HG02759 (cell line): Measurements from ENCODE around the gene OR6C65.
"Not testable (repeated sequence)": the region's sequence is repeated elsewhere in the genome, so short reads cannot be mapped to it uniquely, and the experiment has no call there.

ENCODE experiments used
- ATAC-seq: cut with Tn5 transposase; IDR thresholded peaks from one replicate; pipeline ENCODE4 v1.9.1; 2021; ENCODE audit warnings: mild to moderate bottlenecking, moderate library complexity; ENCODE audit not compliant: unreplicated experiment

Gene OR6C65

GRCh38 chr12:55400229-55400628 is at the start of gene OR6C65:
Gene OR6C65, plus strand, starts transcription at chr12:55400529. Its CDS starts 0 bp downstream, at chr12:55400529.
- ATAC-seq: no peak

DNA sequence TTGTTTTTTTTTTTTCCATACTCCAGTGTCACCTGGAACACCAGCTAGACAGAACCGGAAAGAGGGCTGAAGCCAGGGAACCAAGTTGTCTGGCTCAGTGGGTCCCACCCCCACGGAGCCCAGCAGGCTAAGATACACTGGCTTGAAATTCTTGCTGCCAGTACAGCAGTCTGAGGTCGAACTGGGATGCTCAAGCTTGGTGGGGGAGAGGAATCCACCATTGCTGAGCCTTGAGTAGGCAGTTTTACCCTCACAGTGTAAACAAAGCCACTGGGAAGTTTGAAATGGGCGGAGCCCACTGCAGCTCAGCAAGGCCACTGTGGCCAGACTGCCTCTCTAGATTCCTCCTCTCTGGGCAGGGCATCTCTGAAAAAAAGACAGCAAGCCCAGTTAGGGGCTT is 45.0 kb upstream of the OR6C65 start:
- not testable (repeated sequence) for ATAC-seq

- ATAC-seq: no peak
These were observed 37.7 kb upstream of the OR6C65 start, which contains the start of gene OR6C75 for GRCh38 chr12:55362675-55363074. Gene OR6C75, plus strand, starts transcription at chr12:55362975. Its CDS starts 2,136 bp downstream, at chr12:55365111.

- ATAC-seq: no peak
These were observed 35.2 kb upstream of the OR6C65 start for GRCh38 chr12:55365086-55365485.

DNA sequence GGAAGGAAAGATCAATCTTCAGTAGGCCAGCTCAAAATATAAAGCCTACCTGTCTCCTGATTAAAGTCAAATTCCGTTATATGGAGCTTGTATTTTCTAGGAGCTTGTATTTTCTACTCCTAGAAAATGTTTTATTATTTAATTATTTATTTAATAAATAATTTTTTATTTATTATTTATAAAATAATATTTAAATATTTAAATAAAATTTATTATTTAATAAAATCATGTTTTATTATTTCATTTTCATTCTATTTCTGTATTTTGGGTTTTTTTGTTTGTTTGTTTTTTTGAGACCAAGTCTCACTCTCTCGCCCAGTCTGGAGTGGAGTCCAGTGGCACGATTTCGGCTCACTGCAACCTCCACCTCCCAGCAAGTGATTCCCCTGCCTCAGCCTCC is 27.8 kb upstream of the OR6C65 start:
- ATAC-seq: no peak

- no peak for ATAC-seq
These were observed 14.4 kb upstream of the OR6C65 start for GRCh38 chr12:55385891-55386290.

GRCh38 chr12:55392032-55392795 is 8.1 kb upstream of the OR6C65 start:
- no peak for ATAC-seq

DNA sequence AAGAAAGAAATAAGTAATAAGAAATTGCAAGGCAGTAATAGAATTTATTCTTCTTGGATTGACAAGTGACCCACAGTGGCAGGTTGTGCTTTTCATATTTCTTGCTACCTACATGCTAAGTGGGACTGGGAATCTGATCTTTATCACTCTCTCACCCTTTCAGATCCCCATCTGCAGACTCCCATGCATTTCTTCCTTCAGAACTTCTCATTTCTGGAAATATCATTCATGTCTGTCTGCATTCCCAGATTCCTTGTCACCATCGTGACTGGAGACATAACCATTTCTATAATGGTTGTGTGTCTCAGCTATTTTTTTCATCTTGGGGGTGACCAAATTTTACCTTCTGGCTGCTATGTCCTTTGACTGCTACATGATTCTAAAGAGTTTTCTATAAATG is 4.0 kb upstream of the OR6C65 start:
- no peak for ATAC-seq

- no peak for ATAC-seq
These were observed 7.5 kb downstream of the OR6C65 start for GRCh38 chr12:55407866-55408265.

- not testable (repeated sequence) for ATAC-seq
These were observed 8.8 kb downstream of the OR6C65 start for GRCh38 chr12:55409133-55409532.

DNA sequence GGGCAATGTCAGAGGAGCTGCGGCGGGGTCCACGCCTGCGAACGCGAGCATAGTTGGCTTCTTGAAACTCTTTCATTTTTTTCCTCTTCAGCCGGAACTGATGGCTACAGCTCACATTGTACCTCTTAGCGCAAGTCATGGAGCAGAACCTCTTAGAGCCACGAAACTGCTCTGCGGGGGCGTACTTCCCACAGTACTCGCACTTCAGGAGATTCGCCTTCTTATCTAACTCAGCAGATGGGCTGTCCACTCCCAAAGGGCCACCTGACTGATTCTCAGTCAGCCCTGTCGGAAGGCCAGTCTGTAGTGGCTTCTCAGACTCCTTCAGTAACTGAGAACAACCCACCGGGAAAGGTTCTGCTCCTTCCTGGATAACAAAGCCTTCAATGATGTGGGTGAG is 11.8 kb downstream of the OR6C65 start:
- ATAC-seq: not testable (repeated sequence)

GRCh38 chr12:55413498-55414388 is 13.4 kb downstream of the OR6C65 start:
- not testable (repeated sequence) for ATAC-seq

DNA sequence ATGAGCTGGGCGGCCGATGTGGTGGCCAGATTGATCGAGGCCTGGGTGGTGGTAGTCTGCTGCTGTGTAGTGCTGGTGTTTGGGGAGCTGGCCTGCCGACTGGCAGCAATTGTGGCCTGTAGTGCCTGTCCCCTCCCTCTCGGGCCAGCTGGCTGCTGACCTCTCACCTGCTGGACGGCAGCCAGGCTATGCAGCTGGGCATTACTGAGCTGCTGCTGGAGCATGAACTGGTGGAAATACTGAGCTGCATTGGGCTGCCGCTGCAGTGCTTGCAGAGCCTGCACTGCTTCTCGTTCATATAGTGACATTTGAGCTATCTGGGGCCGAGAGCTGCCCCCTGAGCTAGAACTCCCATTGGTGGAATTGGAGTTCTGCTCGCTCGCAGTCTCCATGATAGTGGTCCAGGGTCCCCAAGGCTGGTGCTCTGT is 14.1 kb downstream of the OR6C65 start:
- ATAC-seq: not testable (repeated sequence)

DNA sequence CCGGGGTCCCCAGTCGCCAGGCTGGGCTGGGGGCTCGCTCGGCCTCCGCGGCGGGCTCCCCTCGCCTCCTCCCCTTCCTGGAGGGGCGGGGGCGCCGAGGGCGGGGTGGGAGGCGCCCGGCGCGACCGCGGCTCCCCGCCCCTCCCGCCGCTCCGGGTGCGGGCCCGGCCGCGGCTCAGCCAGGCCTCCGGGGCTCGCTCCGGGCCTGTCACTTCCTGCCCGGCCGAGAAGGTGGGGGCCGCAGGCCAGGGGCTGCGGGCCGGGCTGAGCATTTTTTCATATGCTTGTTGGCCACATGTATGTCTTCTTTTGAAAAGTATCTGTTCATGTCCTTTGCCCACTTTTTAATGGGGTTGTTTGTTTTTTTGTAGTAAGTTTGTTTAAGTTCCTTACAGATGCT is 14.6 kb downstream of the OR6C65 start:
- ATAC-seq: not testable (repeated sequence)

DNA sequence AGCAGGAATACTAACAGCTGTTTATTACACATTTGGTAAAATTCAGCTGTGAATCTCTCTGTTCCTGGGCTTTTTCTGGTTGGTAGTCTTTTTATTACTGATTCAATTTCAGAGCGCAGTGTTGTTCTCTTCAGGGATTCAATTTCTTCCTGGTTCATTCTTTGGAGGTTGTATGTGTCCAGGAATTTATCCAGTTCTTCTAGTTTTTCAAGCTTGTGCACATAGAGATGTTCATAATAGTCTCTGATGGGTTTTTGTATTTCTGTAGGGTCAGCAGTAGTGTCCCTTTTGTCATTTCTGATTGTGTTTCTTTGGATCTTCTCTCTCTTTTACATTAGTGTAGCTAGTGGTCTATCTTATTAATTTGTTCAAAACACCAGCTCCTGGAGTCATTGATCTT is 16.6 kb downstream of the OR6C65 start:
- ATAC-seq: no peak

DNA sequence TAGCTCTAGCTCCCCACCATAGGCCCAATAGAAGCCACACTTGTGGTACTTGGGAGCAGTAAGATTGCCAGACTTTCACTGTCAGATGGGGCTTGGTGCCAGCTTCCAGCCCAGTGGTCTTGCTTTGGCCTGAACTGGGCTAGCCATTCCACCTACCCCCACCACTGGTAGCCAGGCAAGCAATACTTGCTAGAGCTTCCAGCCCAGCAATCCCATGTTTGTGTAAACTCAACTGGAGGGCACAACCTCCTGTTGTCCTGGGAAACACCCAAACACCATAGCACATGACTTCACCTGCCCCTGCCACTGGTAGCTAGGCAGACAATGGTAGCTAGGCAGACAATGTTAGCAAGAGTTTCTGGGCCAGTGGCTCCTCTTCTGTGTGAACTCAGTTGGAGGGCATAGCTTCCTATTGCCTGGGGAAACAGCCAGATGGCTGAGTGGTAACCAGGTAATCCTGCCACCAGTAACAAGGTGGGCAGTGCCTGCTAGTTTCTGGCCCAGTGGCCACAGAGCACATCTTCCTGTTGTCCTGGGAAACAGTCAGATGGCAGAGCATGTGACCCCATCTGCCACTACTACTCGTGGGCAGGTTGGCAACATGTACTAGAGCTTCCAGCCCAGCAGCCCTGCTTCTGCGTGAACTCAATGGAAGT is 20.1 kb downstream of the OR6C65 start:
- ATAC-seq: no peak

DNA sequence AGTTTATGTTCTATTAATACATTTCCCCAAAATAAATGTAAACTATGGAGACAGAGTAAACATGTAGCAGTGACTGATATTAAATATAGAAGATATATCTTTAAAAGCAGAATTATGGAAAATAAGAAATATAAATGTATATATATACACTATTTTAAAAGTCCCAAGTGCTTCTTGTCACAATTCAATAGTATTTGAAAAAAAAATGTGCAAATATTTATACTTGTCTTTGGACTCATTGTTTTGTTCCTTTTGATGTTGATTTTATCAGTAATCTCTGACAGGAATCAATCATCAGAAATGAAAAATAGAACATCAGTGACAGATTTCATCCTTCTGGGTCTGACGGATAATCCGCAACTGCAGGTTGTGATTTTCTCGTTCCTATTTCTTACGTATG is 25.6 kb downstream of the OR6C65 start, which contains the start of gene OR6C76:
Gene OR6C76, plus strand, starts transcription at position 301 of the 400 bp plus-strand sequence. Its CDS starts 0 bp downstream, at position 301.
- no peak for ATAC-seq

DNA sequence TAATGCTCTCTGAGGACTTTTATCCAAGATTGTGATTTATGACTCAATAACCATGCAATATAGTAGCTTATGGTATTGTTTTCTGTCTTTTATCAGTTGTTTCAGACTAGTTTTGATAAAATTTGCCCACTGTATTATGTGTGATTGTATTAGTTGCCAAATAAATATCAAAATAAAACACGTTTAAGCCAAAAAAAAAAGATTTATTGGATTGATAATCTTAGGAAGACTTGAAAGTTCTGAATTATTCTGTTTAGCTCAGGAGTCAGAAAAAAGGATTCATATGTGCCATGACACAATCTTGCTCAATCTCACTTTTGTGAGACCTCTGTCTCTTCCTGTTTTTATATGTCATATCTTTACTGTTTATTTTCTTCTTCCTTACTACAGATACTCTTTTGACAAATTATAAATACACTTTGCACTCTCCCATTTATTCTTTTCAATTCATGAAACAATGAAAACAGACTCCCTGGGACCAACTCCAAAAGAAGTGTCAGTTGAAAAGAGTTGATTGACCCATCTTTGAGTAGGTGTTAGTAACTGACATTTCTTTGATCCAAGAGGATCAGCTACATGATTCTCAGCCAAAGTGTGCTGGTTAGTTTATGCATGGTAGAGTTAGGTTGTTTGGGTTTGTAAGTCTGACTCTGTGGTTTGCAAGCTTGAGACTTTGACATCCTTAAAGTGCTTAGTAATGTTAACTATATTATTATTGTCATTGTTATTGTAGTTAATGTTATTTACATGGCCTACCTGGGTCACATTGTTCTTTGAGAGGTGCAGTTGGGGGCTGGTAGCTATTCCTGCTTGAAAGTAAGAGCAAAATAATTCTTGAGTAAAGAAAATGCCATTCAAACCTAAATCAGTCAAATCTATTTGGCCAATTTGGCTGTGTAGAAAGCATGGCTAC is 28.3 kb downstream of the OR6C65 start:
- no peak for ATAC-seq

- ATAC-seq: not testable (repeated sequence)
These were observed 40.9 kb downstream of the OR6C65 start for GRCh38 chr12:55441233-55441632.

DNA sequence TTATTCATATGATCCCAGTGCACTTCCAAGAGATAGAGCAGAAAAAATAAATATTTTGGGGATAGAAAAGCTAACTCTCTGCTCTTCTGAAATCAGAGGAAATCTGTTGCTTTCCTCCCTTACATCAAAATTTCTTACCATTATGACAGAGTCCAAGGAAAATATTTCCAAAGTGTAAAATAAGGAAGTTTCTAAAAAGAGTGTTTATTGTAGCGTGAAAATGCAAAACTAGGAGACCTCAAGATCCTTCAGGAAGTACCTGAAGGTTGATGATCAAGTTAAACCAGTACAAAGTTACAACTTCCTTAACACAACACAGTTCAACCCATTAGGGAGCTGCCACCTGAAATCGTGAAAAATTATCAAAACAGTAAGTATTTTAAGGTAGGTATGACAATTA is 43.4 kb downstream of the OR6C65 start, which contains the start of gene OR6C2:
Gene OR6C2, plus strand, starts transcription at position 301 of the 400 bp plus-strand sequence. CDS start 8,138 bp downstream, outside the sequence.
- no peak for ATAC-seq
